Myometrial cell (primary cell): ENCODE results near the gene BIRC5. TPM values are rescaled to one million over a fixed set of nuclear protein-coding genes. Genes with fewer than 3 reads are reported as not detected.

Source experiments
- total RNA-seq: library from RNA; depleted of rRNA; stranded (reverse); fragments of >200 nt; gene quantifications from 2 replicates; pipeline ENCODE4 v1.2.3, GENCODE V29; 2015

Gene BIRC5
- total RNA-seq, result 93.4 and 99.5 TPM in 2 replicates

GRCh38 chr17:78214016-78214705 is at the start of gene BIRC5:
Gene BIRC5 (plus strand): TSS chr17:78214253. CDS start chr17:78214317, 64 bp downstream.

GRCh38 chr17:78168242-78168902 is 45.7 kb upstream of the BIRC5 start, which contains the start of gene SYNGR2:
Gene SYNGR2 (plus strand): TSS chr17:78168581. CDS start chr17:78168617, 36 bp downstream.

GRCh38 chr17:78186692-78187595 is 27.1 kb upstream of the BIRC5 start, which contains the start of the genes AFMID and TK1:
Gene AFMID (plus strand): TSS chr17:78187362. CDS start chr17:78187371, 9 bp downstream.
Gene TK1 (minus strand): TSS chr17:78187052. CDS start chr17:78186994, 58 bp downstream.

GRCh38 chr17:78230996-78231935 is 17.2 kb downstream of the BIRC5 start, which contains the start of gene TMEM235:
Gene TMEM235 (plus strand): TSS chr17:78231631. CDS start chr17:78232024, 393 bp downstream.

Other genes with a start within 250 kb of the BIRC5 start
- gene TMC6, start 85.5 kb upstream of the BIRC5 start, total RNA-seq, result 0.53 and 0.58 TPM in 2 replicates
- not detected in 2 replicates for gene TMC8, start 83.5 kb upstream of the BIRC5 start, total RNA-seq
- not detected in 2 replicates for gene C17orf99, start 67.9 kb upstream of the BIRC5 start, total RNA-seq
- gene SYNGR2, start 45.7 kb upstream of the BIRC5 start, total RNA-seq, result 12.8 and 13.8 TPM in 2 replicates
- 258 and 283 TPM in 2 replicates for gene TK1, start 27.2 kb upstream of the BIRC5 start, total RNA-seq
- gene AFMID, start 26.9 kb upstream of the BIRC5 start, total RNA-seq, result 18.2 and 28.7 TPM in 2 replicates
- gene TMEM235, start 17.4 kb downstream of the BIRC5 start, total RNA-seq, result not detected in 2 replicates
- gene SOCS3, start 145.8 kb downstream of the BIRC5 start, total RNA-seq, result 44.0 and 48.4 TPM in 2 replicates
- gene PGS1, start 164.4 kb downstream of the BIRC5 start, total RNA-seq, result 25.9 and 31.4 TPM in 2 replicates